Measurements from ENCODE around the gene NAA60.

- TF ChIP-seq POLR2A (IDR thresholded peaks at IDR 0.05; ENCODE audit: low read length): no peak
- TF ChIP-seq GATA1 (IDR thresholded peaks at IDR 0.05; ENCODE audit: low read depth, low read length): no peak
Measured at GRCh38 chr16:3431779-3432219, 11.7 kb upstream of the NAA60 start.
